ENCODE data around the gene WDR62. TPM values are rescaled to one million over a fixed set of nuclear protein-coding genes. Genes with fewer than 3 reads are reported as not detected.

The WDR62 gene
- total and polyA plus RNA-seq, 2 of the 8 experiments (the other 6 are each of a cell fraction or from before 2014, with no cell fraction given): 28.2 to 39.5 TPM

DNA sequence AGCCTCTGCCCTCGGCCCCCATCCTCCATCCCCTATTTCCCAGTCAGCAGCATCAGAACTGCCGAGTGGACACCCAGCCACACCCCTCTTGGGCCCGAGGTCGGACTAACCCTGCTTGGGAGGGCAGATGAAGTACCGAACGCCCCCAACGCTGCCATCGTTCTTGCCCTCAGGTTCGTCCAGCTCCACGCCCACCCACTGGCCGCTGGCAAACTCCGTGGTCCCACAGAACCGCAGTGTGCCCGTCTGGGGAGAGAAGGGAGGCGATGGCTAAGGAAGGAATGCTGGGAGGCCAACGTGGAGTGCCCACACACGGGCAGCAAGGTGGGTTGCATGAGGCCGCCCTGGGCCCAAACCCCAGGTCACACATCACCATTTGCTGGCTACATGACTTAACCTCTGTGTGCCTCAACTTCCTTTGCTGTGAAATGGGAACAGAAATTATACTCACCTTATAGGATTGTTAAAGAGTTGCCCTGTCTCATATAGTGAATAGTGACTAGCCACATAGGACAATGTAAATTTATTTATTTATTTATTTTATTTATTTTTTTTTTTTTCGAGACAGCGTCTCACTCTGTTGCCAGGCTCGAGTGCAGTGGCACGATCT, 35.5 kb upstream of the WDR62 start:
- H3K79me2 ChIP-seq (ENCODE audit: control insufficient read depth in 1 of 2, insufficient read depth in 2 of 2, low read length in 2 of 2): peaks cover 0 to 7% of the 10 kb centered on the region in 2 experiments; a peak in 1 of 4 replicates
- no peaks in the 10 kb centered on the region for H3K9me3 ChIP-seq (ENCODE audit: insufficient read depth in 2 of 2, low read depth in 1 of 2, low read length in 1 of 2)
- H3K56ac ChIP-seq (replicated peaks; ENCODE audit: insufficient read length, low read depth, low read length): no peak overlapping the region
- 88% methylated on average over 22 of the region's 22 CpGs; no CpG with 5 or more reads in 1 of the 2 experiments for WGBS, 2 experiments (ENCODE audit: extremely low coverage in 1 of 2, insufficient coverage in 1 of 2, insufficient read length in 1 of 2, insufficient replicate concordance in 2 of 2, low coverage in 1 of 2, low lambda C conversion rate in 2 of 2, missing lambda C conversion rate in 1 of 2)
- no peak overlapping the region for H3K4me2 ChIP-seq (ENCODE audit: insufficient read depth in 1 of 2, low read depth in 2 of 2, low read length in 2 of 2)
- no peak overlapping the region for H3K9ac ChIP-seq (replicated peaks in 1 of 4; ENCODE audit: extremely low read depth in 1 of 4, low read depth in 3 of 4, low read length in 3 of 4)
- no peaks in the 10 kb centered on the region for H3K79me1 ChIP-seq (ENCODE audit: low read depth, low read length)
- H3K36me3 ChIP-seq (ENCODE audit: control insufficient read depth in 2 of 4, insufficient read depth in 4 of 4, low read length in 3 of 4): peaks cover 0 to 22% (median 2%) of the 10 kb centered on the region in 4 experiments; a peak in 5 of 8 replicates
- H4K20me1 ChIP-seq (replicated peaks in 1 of 2; ENCODE audit: control insufficient read depth in 1 of 2, insufficient read depth in 2 of 2, low read length in 2 of 2): peaks cover 0 to 2% of the 10 kb centered on the region in 2 experiments
- FAIRE-seq (no peak), DNase-seq (ENCODE audit: low read depth in 1 of 2, low spot score in 2 of 2) (no peak)
- H2AK5ac ChIP-seq (ENCODE audit: low read depth, low read length): no peak overlapping the region
- H2BK5ac ChIP-seq (ENCODE audit: low read depth, low read length): no peak overlapping the region
- CTCF ChIA-PET (ENCODE audit: partially characterized antibody): no interaction called here
- H3K4me3 ChIP-seq (ENCODE audit: extremely low read depth in 1 of 4, insufficient read depth in 2 of 4, low read depth in 3 of 4, low read length in 4 of 4): no peak overlapping the region
- no peak overlapping the region for H4K91ac ChIP-seq (replicated peaks; ENCODE audit: insufficient read length, low read length)
- peaks cover 3% of the 10 kb centered on the region for H3K23me2 ChIP-seq (ENCODE audit: low read depth, low read length)
- H4K8ac ChIP-seq (ENCODE audit: extremely low read depth, insufficient read depth, low read length): no peak overlapping the region
- H3K18ac ChIP-seq (ENCODE audit: extremely low read depth, low read length): no peak overlapping the region
- no peak overlapping the region for H3K27ac ChIP-seq (ENCODE audit: low read depth, low read length)
- H3K23ac ChIP-seq (ENCODE audit: insufficient read length): no peak overlapping the region
- POLR2A ChIA-PET (ENCODE audit: partially characterized antibody): no interaction called here
- no peak overlapping the region for H2BK12ac ChIP-seq (ENCODE audit: low read depth, low read length)
- H2BK20ac ChIP-seq (ENCODE audit: low read length): no peak overlapping the region
- no peak overlapping the region for H4K5ac ChIP-seq (ENCODE audit: insufficient read length, low read depth, low read length)
- H2AFZ ChIP-seq (ENCODE audit: low read length): no peak overlapping the region
- H3K27me3 ChIP-seq (replicated peaks in 1 of 4; ENCODE audit: control insufficient read depth in 3 of 4, extremely low read depth in 1 of 4, insufficient read depth in 3 of 4, low read length in 3 of 4): no peaks in the 10 kb centered on the region
- no peak overlapping the region for H2BK120ac ChIP-seq (replicated peaks; ENCODE audit: low read depth, low read length)
- H3K14ac ChIP-seq (ENCODE audit: insufficient read length): no peak overlapping the region
- no peak overlapping the region for H3K4ac ChIP-seq (replicated peaks; ENCODE audit: insufficient read length, low read depth, low read length)
- H3K4me1 ChIP-seq (replicated peaks in 1 of 4; ENCODE audit: control insufficient read depth in 3 of 4, insufficient read depth in 4 of 4, low read length in 3 of 4): no peaks in the 10 kb centered on the region; a peak in 1 of 7 replicates
- H2BK15ac ChIP-seq (ENCODE audit: low read length): no peak overlapping the region
- TF ChIP-seq NANOG (IDR thresholded peaks at IDR 0.05; ENCODE audit: insufficient read depth, low read depth, low read length, poor library complexity, severe bottlenecking) (no peak), TEAD4 (IDR thresholded peaks at IDR 0.05; ENCODE audit: low read depth, low read length) (no peak), SP1 (IDR thresholded peaks at IDR 0.05; ENCODE audit: low read depth, low read length) (no peak), POLR2AphosphoS5 (IDR thresholded peaks at IDR 0.05; ENCODE audit: low read depth, low read length) (no peak), BACH1 (IDR thresholded peaks at IDR 0.05; ENCODE audit: low read length) (no peak), TAF1 (IDR thresholded peaks at IDR 0.05; ENCODE audit: low read depth, low read length) (no peak), RFX5 (IDR thresholded peaks at IDR 0.05; ENCODE audit: borderline replicate concordance, low read depth, low read length) (no peak), CBX8 (IDR thresholded peaks at IDR 0.05; ENCODE audit: borderline replicate concordance, low read depth, low read length) (no peak), RAD21 (IDR thresholded peaks at IDR 0.05 in 1 of 2, conservative IDR thresholded peaks at IDR 0.05 in 1 of 2; ENCODE audit: low read depth in 2 of 2, low read length in 2 of 2) (no peak), RNF2 (IDR thresholded peaks at IDR 0.05; ENCODE audit: borderline replicate concordance, low read depth, low read length, missing control alignments, poor library complexity, severe bottlenecking) (no peak)
- TF ChIP-seq, protein P1, sequence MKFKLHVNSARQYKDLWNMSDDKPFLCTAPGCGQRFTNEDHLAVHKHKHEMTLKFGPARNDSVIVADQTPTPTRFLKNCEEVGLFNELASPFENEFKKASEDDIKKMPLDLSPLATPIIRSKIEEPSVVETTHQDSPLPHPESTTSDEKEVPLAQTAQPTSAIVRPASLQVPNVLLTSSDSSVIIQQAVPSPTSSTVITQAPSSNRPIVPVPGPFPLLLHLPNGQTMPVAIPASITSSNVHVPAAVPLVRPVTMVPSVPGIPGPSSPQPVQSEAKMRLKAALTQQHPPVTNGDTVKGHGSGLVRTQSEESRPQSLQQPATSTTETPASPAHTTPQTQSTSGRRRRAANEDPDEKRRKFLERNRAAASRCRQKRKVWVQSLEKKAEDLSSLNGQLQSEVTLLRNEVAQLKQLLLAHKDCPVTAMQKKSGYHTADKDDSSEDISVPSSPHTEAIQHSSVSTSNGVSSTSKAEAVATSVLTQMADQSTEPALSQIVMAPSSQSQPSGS (IDR thresholded peaks at IDR 0.05; ENCODE audit: low read length): no peak
